ENCODE measurements around the gene MB. TPM values are rescaled to one million over a fixed set of nuclear protein-coding genes. Genes with fewer than 3 reads are reported as not detected.

MB gene
- total and polyA plus RNA-seq, 9 of the 15 experiments (the other 6 are each of a cell fraction or from before 2014, with no cell fraction given): not detected

DNA sequence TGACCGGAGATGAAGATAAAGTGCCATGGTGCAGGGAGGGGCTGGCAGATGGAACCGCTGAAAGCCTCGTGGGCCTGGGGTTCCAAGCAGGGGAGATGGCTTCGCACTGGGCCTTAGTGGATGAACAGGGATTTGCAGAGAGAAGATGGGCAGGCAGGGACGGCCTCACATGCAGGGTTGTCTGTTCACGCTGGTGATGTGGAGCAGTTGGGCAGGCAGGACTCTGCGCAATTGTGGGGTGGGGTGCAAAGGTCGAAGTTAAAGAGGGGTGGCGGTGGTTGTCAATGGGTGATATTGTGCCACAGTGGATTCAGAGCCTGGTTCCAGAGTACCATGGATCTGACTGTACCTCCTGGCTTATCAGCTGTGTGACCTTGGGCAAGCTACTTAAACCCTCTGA, 7.9 kb downstream of the MB start:
- Histone ChIP-seq H3K36me3 (ENCODE audit: control insufficient read depth, insufficient read depth, low read length) (no peaks in the 10 kb centered on the region), H2AFZ (ENCODE audit: low read depth, low read length) (no peak overlapping the region), H3K9me3 (replicated peaks; ENCODE audit: control insufficient read depth, insufficient read depth, low read depth, low read length) (no peaks in the 10 kb centered on the region), H3K27me3 (ENCODE audit: control insufficient read depth in 2 of 2, insufficient read depth in 2 of 2, low read length in 2 of 2) (peaks cover 3 to 35% of the 10 kb centered on the region in 2 experiments; a peak in 3 of 5 replicates), H4K20me1 (replicated peaks; ENCODE audit: control insufficient read depth, insufficient read depth, low read length) (no peaks in the 10 kb centered on the region), H3K79me2 (ENCODE audit: control insufficient read depth, insufficient read depth, low read length) (no peaks in the 10 kb centered on the region), H3K9me1 (ENCODE audit: control insufficient read depth, insufficient read depth, low read length) (no peaks in the 10 kb centered on the region), H3K4me2 (ENCODE audit: insufficient read depth, low read length) (no peak overlapping the region), H3K9ac (ENCODE audit: insufficient read depth in 1 of 2, low read depth in 2 of 2, low read length in 2 of 2) (no peak overlapping the region), H3K4me1 (replicated peaks in 1 of 2; ENCODE audit: control insufficient read depth in 2 of 2, insufficient read depth in 2 of 2, low read length in 2 of 2) (peaks cover 0 to 4% of the 10 kb centered on the region in 2 experiments; a peak in 3 of 5 replicates), H3K27ac (ENCODE audit: extremely low read depth, low read depth, low read length) (no peak overlapping the region), H3K4me3 (no peak overlapping the region)
- ChIA-PET CTCF (ENCODE audit: low intra/inter-chr PET ratio) (no interaction called here), POLR2A (no interaction called here)
- ATAC-seq (no peak), DNase-seq (ENCODE audit: extremely low read depth in 1 of 4, low spot score in 3 of 4) (no peak), FAIRE-seq (no peak)
- no TSS peak for BruUV-seq (replicated peaks)
- 15% methylated on average over 9 of the region's 9 CpGs for WGBS (ENCODE audit: insufficient coverage, low coverage, missing lambda C conversion rate)
- no peak for TF ChIP-seq PHB2 (IDR thresholded peaks at IDR 0.05; ENCODE audit: low read depth)
- TF ChIP-seq, protein P1, sequence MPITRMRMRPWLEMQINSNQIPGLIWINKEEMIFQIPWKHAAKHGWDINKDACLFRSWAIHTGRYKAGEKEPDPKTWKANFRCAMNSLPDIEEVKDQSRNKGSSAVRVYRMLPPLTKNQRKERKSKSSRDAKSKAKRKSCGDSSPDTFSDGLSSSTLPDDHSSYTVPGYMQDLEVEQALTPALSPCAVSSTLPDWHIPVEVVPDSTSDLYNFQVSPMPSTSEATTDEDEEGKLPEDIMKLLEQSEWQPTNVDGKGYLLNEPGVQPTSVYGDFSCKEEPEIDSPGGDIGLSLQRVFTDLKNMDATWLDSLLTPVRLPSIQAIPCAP (CRISPR knock-in tag; IDR thresholded peaks at IDR 0.05; ENCODE audit: borderline replicate concordance): no peak
- no peak for TF ChIP-seq CHD2 (IDR thresholded peaks at IDR 0.05; ENCODE audit: low read depth, low read length)
- TF ChIP-seq, protein P2, sequence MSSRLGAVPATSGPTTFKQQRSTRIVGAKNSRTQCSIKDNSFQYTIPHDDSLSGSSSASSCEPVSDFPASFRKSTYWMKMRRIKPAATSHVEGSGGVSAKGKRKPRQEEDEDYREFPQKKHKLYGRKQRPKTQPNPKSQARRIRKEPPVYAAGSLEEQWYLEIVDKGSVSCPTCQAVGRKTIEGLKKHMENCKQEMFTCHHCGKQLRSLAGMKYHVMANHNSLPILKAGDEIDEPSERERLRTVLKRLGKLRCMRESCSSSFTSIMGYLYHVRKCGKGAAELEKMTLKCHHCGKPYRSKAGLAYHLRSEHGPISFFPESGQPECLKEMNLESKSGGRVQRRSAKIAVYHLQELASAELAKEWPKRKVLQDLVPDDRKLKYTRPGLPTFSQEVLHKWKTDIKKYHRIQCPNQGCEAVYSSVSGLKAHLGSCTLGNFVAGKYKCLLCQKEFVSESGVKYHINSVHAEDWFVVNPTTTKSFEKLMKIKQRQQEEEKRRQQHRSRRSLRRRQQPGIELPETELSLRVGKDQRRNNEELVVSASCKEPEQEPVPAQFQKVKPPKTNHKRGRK (tag; IDR thresholded peaks at IDR 0.05): no peak
- TF ChIP-seq ELF4 (CRISPR knock-in tag; IDR thresholded peaks at IDR 0.05): no peak
- no peak for TF ChIP-seq ZNF197 (CRISPR knock-in tag; IDR thresholded peaks at IDR 0.05; ENCODE audit: low read depth)
- TF ChIP-seq ZBTB17 (CRISPR knock-in tag; IDR thresholded peaks at IDR 0.05): no peak
- TF ChIP-seq ZBTB7A (IDR thresholded peaks at IDR 0.05; ENCODE audit: borderline replicate concordance, control insufficient read depth, low read depth, low read length): no peak
- in situ Hi-C loops (cut with MboI) (no loop called here), intact Hi-C loops (cut with micrococcal nuclease) (no loop called here)
